HG03342 (cell line): Measurements from ENCODE around the gene YIF1A.
"Not testable (repeated sequence)": the region's sequence is repeated elsewhere in the genome, so short reads cannot be mapped to it uniquely, and the experiment has no call there.

ENCODE experiments used
- ATAC-seq: cut with Tn5 transposase; IDR thresholded peaks from one replicate; pipeline ENCODE4 v1.9.1; 2021; ENCODE audit warnings: mild to moderate bottlenecking, moderate library complexity; ENCODE audit not compliant: unreplicated experiment

Gene YIF1A

DNA sequence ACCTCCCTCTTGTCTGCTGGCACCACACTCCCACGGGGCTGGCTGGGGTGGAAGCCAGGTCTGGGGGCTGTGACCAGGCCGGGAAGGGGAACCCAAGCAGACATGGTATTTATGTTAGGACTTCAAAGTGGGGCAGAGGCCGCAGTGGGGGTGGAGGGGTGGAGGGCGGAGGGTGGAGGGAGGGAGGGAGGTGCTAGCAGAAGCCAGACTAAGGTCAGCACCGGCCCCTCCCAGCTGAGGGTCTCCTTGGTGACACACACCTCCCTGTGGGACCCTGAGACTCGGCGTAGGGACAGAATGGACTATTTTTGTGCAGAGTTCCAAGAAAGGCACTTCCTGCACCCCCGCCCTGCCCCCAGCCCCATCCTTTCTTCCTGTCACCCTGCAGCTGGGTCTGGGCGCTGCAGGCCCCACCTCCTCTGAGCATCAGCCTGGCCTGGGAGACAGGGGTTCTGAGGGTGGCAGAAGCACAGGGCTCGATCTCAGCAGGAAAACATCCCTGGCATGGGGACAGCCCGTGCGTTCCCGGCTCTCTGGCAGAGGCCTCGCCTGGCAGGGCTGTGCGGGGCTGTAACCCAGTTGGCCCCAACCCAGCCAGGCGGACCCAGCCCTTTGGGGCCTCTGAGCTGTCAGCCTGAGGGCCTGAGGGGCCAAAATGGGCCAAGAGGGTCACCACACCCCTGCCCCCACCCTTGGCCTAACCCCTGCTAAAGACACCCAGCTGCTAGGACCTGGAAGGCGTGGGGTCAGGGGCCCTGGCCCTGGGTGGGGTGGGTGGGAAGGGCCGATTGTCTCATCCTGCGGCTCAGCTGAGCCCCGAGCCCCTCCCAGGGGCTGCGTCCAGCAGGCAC is 37.5 kb upstream of the YIF1A start:
- no peak for ATAC-seq

DNA sequence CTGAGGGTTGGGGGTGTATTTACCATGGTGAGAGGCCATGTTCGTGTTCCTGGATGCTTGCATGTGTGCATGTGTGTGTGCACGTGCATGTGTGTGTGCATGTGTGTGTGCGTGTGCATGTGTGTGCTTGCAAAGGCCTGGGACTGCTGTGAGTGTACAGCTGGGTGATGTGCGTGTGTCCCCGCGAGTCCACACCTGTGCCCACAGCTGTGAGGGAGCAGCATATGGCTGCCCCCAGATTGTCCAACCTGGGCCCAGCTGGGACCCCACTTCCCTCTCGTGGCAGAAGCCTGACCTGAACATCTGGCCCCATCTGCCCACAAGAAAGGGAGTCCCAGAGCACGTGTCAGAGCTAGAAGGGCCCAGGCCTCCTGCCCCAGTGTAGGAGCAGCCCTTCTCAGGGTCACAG is 36.3 kb upstream of the YIF1A start:
- ATAC-seq, result no peak

DNA sequence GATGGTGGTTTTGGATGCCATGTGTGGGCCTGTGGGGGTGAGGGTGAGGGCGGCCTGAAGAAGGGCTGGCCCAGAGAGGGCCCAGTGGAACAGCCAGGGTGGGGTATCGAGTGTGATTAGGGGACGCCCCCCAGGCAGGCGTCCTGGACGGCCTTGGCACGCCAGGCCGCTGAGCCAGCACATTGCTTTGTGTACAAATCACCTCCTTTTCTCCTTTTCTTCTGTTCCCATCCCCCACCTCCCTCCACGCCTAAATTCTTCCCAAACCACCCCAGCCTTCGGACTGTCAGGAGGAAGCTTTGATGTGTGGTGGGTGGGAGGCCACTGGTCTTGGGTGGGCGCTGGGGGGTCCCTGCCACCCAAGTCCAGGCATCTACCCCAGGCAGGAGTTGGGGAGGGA is 35.7 kb upstream of the YIF1A start:
- ATAC-seq, result no peak

DNA sequence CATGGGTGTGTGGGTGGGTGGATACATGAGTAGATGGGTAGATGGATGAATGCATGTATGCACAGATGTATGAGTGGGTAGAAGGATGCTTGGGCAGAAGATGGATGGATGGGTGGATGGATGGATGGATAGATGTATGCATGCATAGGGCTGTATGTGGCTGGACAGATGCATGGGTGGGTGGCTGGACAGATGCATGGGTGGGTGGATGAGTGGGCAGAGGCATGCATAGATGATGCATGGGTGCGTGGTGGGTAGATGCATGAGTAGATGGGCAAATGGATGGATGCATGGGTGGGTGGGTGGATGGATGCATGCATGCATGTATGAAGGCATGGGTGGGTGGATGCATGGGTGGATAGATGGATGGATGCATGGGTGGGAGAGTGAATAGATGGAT is 34.7 kb upstream of the YIF1A start:
- ATAC-seq, result no peak

DNA sequence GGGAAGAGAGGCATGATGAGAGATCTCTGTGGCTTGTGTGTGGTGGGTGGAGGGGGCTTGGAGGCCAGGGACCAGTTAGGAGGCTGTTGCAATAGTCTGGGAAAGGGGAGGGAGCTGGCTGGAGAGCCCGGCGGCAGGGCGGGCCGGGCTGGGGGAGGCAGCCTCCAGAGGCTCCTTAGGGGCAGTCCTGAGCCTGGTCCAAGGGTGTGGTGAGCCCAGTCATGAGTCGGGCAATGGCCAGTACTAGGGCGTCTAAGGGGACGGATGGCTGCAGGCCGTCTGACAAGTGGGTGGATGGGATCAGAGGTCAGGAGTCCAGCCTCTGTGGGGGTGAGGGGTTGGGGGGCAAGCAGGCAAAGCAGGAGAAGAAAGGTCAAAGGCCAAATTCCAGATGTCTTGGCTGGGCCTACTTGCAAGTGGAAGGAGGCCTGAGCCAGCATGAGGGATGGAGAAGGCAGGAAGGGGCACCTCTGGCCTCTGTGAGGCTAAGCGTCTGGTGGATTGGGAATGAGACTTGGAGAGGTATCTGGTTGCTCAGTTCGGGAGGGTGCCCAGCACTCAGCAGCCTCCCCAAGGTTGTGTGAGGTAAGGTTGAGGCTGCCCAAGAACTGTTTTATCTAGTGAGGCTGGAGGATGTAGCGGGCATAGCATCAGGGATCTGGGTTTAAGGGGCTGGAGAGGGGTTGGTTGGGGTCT is 33.9 kb upstream of the YIF1A start:
- no peak for ATAC-seq

DNA sequence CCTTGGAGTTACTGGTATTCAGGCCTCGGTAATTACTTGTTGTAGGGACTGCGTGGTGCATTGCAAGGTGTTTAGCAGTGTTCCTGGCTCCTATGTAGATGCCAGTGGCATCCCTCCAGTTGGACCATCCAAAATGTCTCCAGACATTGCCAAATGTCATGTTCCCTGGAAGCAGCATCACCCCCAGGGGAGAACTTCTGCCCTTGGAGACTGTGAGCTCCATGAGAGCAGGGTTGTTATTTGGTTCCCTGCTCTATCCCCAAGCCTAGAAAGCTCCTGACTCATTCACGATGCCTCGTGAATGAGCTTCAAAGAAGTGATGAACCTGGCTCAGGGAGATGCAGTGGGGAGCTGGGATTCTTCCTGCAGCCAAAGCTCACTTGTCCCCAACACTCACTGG is 32.7 kb upstream of the YIF1A start:
- no peak for ATAC-seq

DNA sequence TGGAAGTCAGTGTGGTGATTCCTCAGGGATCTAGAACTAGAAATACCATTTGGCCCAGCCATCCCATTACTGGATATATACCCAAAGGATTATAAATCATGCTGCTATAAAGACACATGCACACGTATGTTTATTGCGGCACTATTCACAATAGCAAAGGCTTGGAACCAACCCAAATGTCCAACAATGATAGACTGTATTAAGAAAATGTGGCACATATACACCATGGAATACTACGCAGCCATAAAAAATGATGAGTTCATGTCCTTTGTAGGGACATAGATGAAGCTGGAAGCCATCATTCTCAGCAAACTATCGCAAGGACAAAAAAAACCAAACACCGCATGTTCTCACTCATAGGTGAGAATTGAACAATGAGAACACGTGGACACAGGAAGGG is 31.8 kb upstream of the YIF1A start:
- not testable (repeated sequence) for ATAC-seq

DNA sequence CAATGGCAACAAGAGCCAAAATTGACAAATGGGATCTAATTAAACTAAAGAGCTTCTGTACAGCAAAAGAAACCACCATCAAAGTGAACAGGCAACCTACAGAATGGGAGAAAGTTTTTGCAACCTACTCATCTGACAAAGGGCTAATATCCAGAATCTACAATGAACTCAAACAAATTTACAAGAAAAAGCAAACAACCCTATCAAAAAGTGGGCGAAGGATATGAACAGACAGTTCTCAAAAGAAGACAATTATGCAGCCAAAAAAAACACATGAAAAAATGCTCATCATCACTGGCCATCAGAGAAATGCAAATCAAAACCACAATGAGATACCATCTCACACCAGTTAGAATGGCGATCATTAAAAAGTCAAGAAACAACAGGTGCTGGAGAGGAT is 31.3 kb upstream of the YIF1A start:
- ATAC-seq, result not testable (repeated sequence)

DNA sequence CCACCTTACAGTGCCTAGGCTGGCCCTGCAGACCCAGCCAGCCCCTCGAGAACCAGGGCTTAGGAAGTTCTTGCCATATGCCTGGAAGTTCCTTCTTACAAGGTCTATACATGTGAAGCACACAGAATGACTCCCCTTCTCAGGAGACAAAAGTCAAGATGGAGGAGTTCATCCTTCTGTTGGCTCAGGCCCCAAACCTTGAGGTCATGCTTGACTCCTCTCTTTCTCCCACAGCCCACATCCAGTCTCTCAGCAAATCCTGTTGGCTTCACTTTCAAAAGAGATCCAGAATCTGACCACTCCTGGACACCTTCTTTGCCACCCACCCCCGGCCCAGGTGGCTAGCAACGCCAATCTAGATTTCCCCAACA is 29.6 kb upstream of the YIF1A start:
- no peak for ATAC-seq

DNA sequence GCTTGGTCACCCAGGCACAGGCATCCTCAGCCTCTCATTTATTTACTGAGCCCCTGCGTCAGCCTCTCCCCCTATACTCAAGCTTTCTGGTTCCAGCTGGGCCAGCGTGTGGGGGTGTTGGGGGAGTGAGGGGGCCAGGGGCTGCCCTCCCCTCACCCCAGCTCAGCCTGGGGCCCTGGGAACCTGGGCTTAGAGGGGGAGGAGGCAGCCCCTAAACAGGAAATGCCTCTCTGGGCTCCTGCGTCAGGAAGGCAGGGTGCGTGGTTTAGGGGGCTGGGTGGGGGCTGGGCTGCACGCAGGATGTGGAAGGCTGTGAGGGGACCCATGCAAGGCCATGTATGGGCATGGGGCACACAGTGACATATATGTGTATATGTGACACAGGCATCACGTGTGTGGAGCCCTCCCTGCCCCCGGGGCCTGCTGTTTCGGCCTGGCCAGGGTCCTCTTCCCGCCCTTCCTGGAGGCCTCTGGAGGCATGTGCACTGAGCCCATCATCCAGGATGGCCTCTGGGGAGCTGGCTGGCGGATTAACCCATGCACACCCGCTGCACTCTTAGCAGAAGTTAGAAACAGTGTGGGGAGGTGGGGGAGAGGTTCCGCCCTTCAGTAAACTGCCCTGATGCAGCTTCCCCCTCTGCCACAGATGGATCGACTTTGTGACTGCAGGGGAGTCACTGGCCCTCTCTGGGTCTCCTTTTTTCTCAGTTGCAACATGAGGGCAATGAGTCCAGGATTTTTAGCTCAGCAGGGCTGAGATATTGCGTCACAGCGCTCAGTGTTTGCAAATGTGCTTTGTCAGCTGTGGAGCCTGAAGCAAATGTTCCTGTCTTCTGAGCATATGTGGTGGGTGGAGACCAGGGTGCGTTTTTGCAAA is 29.0 kb upstream of the YIF1A start:
- no peak for ATAC-seq

DNA sequence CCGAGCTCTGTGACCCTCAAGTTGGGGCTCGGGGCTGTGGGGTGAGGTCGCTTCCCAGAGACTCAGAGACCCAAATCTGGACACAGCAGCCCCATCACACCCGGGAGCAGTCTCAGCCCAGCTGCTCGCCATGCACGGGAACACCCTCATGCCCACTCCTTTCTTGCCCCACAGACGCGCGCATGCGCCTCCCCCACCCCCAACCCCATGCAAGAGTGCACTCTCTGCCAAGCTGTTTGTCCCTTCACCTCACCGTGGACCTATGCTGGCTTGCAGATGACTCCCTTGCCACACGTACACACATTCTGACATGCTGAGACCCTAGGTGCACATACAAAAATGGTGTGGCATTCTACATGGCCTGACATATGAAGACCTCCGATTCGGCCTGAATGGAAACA is 28.4 kb upstream of the YIF1A start:
- no peak for ATAC-seq

DNA sequence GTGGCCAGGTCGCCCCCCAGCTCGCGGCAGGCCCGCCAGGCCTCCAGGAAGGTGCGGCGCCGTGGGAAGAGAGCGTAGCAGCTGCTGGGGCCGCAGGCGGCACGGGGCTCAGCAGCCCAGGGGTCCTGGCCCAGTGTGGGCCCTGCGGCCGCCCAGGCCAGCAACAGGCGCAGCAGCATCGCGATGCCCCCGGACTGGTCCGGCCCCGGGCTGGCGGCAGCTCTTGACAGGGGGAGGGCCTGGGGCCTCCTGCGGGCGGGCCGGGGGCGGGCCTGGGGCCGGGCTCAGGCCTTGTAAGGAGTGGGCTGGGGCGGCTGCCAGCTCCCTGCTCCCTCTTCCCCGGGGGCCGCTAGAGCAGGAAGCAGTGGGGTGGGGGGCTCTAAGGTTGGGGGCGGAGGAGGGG is 27.9 kb upstream of the YIF1A start, which contains the start of gene CD248:
TSS of gene CD248 (minus strand) at position 196 of the 403 bp plus-strand sequence. CDS start at position 179, 17 bp downstream.
- no peak for ATAC-seq

DNA sequence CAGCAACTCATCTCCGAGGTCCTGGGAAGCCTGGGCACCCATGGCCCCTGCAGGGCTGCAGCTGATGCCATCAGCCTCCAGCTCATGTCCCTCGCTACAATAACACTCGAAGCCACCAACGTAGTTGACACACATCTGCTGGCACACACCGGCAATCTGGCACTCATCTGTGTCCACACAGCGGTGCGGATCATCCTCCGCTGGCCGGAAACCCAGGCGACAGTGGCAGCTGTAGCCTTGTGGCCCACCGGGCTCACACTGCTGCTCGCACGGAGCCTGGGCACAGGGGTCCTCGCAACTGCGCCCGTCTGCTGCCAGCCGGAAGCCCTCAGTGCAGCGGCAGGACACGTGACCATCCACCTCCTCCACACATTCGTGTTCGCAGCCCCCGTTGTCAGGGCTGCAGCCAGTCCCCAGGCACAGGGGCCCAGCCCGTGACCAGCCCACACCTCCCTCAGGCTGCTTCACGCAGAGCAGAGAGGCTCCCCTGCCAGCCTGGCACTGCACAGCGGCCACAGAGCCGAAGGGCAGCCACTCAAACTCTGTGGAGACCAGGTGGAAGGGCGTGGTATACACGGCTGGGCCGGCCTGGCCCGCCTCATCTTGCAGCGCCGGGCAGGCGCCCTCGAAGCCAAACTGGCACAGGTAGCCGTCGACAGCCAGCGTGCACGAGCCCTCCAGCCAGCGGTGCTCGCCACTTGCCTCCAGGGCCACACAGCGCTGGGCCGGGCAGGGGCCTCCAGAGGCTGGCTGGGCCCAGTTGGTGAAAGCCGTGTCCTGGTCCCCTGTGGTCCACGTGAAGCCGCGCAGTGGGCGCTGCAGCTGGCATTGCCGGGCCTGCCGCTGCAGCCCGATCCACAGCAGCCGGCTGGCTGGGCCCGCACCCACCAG is 27.2 kb upstream of the YIF1A start:
- ATAC-seq, result no peak

DNA sequence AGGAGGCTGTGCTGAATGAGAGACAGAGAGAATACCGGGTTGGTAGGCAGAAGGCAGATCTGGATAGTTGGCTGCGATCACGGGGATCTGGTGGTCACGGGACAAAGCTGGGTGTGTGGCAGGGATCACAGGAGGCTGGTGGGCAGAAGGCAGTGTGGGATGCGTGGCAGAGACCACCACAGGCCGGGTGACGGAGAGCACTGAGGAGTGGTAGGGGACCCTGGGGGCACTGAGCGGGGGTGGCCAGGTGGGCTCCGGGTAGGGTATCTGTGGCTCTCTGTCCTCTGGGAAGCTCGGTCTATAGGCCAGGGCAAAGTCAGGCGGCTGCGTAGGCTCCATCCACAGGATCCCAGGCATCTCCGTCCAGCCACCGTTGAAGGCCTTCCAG is 26.5 kb upstream of the YIF1A start:
- ATAC-seq, result no peak

DNA sequence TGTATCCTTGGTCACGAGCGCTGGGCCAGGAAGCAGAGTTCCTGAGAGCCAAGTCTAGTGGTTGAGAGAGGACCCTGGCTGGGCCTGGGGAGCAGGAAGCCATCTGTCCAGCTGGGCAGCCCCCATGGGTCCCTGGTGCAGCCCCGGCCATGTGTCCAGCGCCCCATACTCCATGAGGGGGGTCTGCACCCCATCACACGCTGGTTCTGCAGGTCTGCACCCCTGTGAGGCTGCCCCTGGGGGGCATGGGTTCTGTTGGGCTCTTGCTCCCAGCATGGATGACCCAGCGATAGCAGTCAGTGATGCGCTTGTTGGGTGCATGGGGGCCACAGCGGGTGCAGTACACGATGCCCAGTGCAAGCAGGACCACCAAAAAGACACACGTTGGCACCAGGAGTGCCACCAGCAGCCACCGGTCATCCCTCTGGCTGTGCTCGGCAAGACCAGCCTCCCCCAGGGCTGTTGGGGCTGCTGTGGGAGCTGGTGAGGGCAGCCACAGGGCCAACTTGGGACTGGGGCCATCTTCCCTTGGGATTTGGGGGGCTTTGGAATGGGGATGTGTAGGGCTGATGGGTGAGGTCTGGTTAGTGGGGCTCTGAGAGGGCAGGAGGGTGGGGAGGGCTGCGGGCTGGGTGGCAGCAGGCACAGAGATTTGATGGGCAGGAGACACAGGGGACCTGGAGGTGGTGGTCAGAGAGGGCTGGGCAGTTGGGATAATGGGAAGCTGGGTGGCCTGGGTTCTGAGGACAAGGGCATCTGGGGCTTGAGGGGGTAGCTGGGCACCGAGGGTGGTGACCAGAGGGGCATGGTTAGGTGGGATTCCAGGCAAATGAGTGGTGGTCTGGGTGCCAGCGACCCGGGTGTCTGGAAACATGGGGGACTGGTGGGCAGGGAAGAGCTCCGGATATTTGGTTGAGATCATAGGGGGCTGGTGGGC is 25.9 kb upstream of the YIF1A start:
- ATAC-seq, result no peak

DNA sequence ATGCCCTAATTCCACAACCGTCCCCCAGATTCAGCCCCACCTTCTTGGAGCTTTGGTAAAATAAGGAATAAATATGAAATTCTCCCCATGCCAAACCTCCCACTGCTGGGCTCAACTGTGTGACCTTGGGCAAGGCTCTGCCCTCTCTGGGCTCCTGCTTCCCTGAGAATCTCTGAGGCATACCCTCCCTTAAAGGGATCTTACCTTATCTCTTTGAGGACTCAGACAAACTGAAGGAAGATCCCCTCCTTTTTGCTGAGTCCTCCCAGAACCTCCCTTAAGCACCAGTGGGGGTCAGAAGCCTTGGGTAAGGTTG is 25.2 kb upstream of the YIF1A start:
- ATAC-seq, result no peak

DNA sequence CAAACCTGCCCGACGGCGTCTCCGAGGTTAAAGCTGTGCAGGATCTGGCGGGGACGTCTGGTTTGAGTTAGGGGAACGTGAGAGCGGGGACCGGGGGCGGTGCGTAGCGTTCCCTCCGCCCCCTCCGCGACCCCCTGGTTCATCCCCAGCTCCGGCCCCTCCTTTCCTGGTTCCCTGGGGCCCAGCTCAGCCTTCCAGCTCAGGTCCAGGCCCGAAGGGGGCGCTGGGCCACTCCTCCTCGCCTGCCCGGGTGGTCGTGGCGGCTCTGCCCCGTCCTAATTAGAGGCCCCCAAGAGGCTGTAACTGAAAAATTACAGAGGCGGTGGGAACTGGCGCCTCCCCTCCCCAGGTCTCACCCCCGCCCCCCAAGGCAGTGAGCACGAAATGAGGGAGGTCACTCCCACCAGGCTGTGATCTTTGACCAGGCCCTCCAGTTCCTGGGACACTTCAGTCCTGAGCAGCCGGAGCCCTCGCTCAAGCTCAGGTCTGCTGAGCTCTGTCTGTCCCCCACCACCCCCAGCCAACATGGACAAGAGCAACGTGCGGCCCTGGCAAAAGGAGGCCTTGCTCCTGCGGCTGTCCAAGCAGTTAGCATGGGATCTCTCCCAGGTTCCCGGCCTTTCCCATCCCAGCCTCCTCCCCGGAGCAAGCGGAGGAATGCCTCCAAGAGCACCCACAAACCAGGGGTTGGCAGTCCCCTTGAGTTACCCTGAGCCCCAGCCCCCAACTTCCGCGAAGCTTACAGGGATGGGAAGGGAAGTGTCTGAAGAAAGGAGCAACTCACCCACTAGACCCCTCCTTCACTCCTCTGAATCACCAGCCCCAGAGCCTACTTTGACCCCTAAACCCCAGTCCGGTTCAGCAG is 24.6 kb upstream of the YIF1A start:
- ATAC-seq, result no peak

DNA sequence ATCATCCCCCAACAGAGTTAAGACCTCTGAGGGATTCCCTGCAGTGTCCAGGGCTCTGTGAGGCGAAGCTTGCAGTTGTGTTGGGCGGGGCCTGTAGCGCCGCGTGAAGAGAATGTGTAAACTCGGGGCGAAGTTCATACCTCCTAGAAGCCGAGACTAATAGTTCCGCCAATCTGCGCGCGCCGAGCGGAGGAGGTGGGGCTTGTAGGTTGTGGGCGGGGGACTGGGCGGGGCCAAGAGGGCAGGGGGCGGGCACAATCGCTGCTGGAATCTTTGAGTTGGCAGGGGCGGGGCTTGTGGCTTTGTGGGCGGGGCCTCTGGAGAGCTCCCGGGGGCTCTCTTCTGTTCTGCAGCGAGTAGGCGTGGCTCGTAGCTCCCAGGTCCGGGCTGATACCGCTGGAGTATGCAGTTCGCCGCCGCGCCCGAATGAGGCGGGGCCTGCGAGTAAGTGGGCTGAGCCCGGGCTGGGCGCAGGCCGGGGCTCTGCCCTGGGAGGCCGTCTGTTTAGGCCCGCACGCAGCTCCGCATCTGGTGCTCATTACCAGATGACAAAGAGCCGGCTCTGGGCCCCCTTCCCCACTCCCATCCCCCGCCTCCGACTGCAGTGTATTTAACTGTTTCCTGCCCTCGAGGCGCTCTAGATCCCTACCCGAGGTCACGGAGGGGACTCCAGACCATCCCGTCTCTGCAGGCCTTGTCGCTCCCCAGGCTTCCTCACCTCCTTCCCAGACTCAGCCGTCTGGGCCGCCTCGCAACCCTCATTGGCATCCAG is 23.8 kb upstream of the YIF1A start:
- peak; percentile 72 for ATAC-seq
